HepG2 (cell line): ENCODE measurements around the gene ARMH2. TPM values are rescaled to one million over a fixed set of nuclear protein-coding genes. Genes with fewer than 3 reads are reported as not detected.

Experiments
- ARHGAP35 ChIP-seq: sonication (generic); formaldehyde crosslinking; IDR thresholded peaks from 2 replicates; pipeline ENCODE4 v1.9.0; 2022; ENCODE audit warnings: mild to moderate bottlenecking, inconsistent platforms, moderate library complexity, missing genetic modification reagents, borderline replicate concordance
- ELF4 ChIP-seq: sonication (generic); formaldehyde crosslinking; IDR thresholded peaks from 2 replicates; pipeline ENCODE4 v1.5.0; 2020; ENCODE audit warnings: missing genetic modification reagents, mild to moderate bottlenecking, moderate library complexity, borderline replicate concordance
- FLYWCH1 ChIP-seq: sonication (generic); formaldehyde crosslinking; IDR thresholded peaks from 2 replicates; pipeline ENCODE4 v1.8.1; 2023; ENCODE audit warnings: mild to moderate bottlenecking, missing genetic modification reagents
- HOMEZ ChIP-seq: IDR thresholded peaks from 2 replicates; pipeline ENCODE4 v1.6.1; 2016; ENCODE audit warnings: low read depth
- KLF11 ChIP-seq: IDR thresholded peaks from 2 replicates; pipeline ENCODE4 v1.6.1; 2016; ENCODE audit warnings: missing compliant biosample characterization
- MIER2 ChIP-seq: IDR thresholded peaks from 2 replicates; pipeline ENCODE4 v1.6.1; 2016; ENCODE audit warnings: missing biosample characterization, missing genetic modification reagents
- SIX1 ChIP-seq: sonication (generic); formaldehyde crosslinking; IDR thresholded peaks from 2 replicates; pipeline ENCODE4 v1.4.0; 2020; ENCODE audit warnings: missing genetic modification reagents, borderline replicate concordance
- SRSF1 ChIP-seq: fragments of 200-400 bp; formaldehyde crosslinking; optimal IDR thresholded peaks from 2 replicates; pipeline ENCODE3; 2017; ENCODE audit warnings: mild to moderate bottlenecking, low read depth, low read length, moderate library complexity
- ZFAT ChIP-seq: sonication (generic); formaldehyde crosslinking; conservative IDR thresholded peaks from 2 replicates; pipeline ENCODE4 v1.8.1; 2023; ENCODE audit warnings: missing genetic modification reagents, inconsistent platforms
- ZNF12 ChIP-seq: sonication (generic); formaldehyde crosslinking; IDR thresholded peaks from 2 replicates; pipeline ENCODE4 v1.5.0; 2020; ENCODE audit warnings: missing genetic modification reagents
- ZNF512B ChIP-seq: sonication (generic); formaldehyde crosslinking; IDR thresholded peaks from 2 replicates; pipeline ENCODE4 v1.5.1; 2020; ENCODE audit warnings: missing genetic modification reagents, mild to moderate bottlenecking, borderline replicate concordance
- ZNF558 ChIP-seq: sonication (generic); formaldehyde crosslinking; IDR thresholded peaks from 2 replicates; pipeline ENCODE4 v1.9.0; 2022; ENCODE audit warnings: mild to moderate bottlenecking, missing genetic modification reagents, borderline replicate concordance
- ZNF580 ChIP-seq: IDR thresholded peaks from 2 replicates; pipeline ENCODE4 v1.6.1; 2016; ENCODE audit warnings: low read depth, borderline replicate concordance
- ZNF615 ChIP-seq: sonication (generic); formaldehyde crosslinking; IDR thresholded peaks from 2 replicates; pipeline ENCODE4 v1.5.0; 2020; ENCODE audit warnings: mild to moderate bottlenecking, missing genetic modification reagents, borderline replicate concordance
- ZXDC ChIP-seq: sonication (generic); formaldehyde crosslinking; IDR thresholded peaks from 2 replicates; pipeline ENCODE4 v1.5.0; 2020; ENCODE audit warnings: mild to moderate bottlenecking, missing genetic modification reagents
- polyA plus RNA-seq, 8 experiments: library from polyadenylated mRNA; depleted of rRNA in 3 of 8; stranded (reverse) in 7 of 8; unstranded in 1 of 8; fragments of >200 nt; fragmentation: Illumina TruSeq in 4 of 8; extraction: Trizol in 4 of 8; gene quantifications; 2 replicates each; pipeline versions ENCODE4 v1.2.1 to v1.2.3, GENCODE V29; 2011 to 2016; ENCODE audit warnings: low read depth in 4 of 8, missing spikeins in 1 of 8, mixed read lengths in 1 of 8; ENCODE audit not compliant: insufficient read depth in 1 of 8
- total RNA-seq, 5 experiments: library from RNA; depleted of rRNA; stranded (reverse); fragments of >200 nt; fragmentation: Illumina TruSeq; extraction: Trizol; gene quantifications; 2 replicates each; pipeline ENCODE4 v1.2.3, GENCODE V29; 2016; ENCODE audit warnings: low read depth in 1 of 5

The ARMH2 gene
- total and polyA plus RNA-seq, 2 of the 13 experiments (the other 11 are each of a cell fraction or from before 2014, with no cell fraction given), result not detected

- TF ChIP-seq HOMEZ (CRISPR knock-in tag) (peak; percentile 79; the same call in 1 of the 2 replicates), ZNF558 (CRISPR knock-in tag) (no peak), SRSF1 (no peak), FLYWCH1 (CRISPR knock-in tag) (no peak), ZXDC (CRISPR knock-in tag) (no peak), MIER2 (no peak), ZNF512B (CRISPR knock-in tag) (no peak), SIX1 (CRISPR knock-in tag) (no peak), ZNF12 (CRISPR knock-in tag) (no peak), ARHGAP35 (CRISPR knock-in tag) (no peak), ELF4 (CRISPR knock-in tag) (peak; percentile 54; the same call in 1 of the 2 replicates), KLF11 (CRISPR knock-in tag) (no peak), ZNF580 (CRISPR knock-in tag) (no peak), ZNF615 (CRISPR knock-in tag) (no peak), ZFAT (CRISPR knock-in tag) (no peak)
Measured at GRCh38 chr6:24809728-24810127, 11.0 kb upstream of the ARMH2 start (continued).
